CD4-positive, alpha-beta T cell (primary cell): Measurements from ENCODE around the gene AGAP1. TPM values are rescaled to one million over a fixed set of nuclear protein-coding genes. Genes with fewer than 3 reads are reported as not detected.

Experiments
- ATAC-seq: fragments of 200-7000 bp; cut with Tn5 transposase; one replicate; pipeline ENCODE4 v1.10.0; 2022; ENCODE audit warnings: mild to moderate bottlenecking; ENCODE audit not compliant: poor library complexity
- CTCF ChIA-PET: fragments of 350-600 bp; sonication (Branson Sonifier 250); formaldehyde crosslinking; loops from one replicate; lab custom pipeline; 2021; ENCODE audit warnings: antibody characterized with exemption, inconsistent platforms; lab: Charles Lee
- POLR2A ChIA-PET: fragments of 350-600 bp; sonication (Branson Sonifier 250); formaldehyde crosslinking; loops from one replicate; lab custom pipeline; 2021; ENCODE audit warnings: antibody characterized with exemption, inconsistent platforms; lab: Charles Lee
- DNase-seq, 14 experiments: peaks; one replicate each; pipeline ENCODE4 v3.0.0-alpha.2; 2013 to 2020; ENCODE audit warnings: mixed read lengths in 2 of 14
- H3K27ac ChIP-seq, 2 donors: one replicate each; pipeline versions ENCODE4 v1.5.1 to v1.7.0; 2013; ENCODE audit warnings: low read length in 2 of 2, low read depth in 1 of 2, mild to moderate bottlenecking in 1 of 2
- H3K27me3 ChIP-seq, 2 experiments: 1 replicate in 1 of 2; 2 replicates in 1 of 2; pipeline versions ENCODE4 v1.6.1 to v1.7.0; 2013; ENCODE audit warnings: low read length in 2 of 2, control low read depth in 1 of 2, mild to moderate bottlenecking in 1 of 2, moderate library complexity in 1 of 2; ENCODE audit not compliant: insufficient read depth in 2 of 2, control insufficient read depth in 1 of 2
- H3K36me3 ChIP-seq: one replicate; pipeline ENCODE4 v1.6.1; 2013; ENCODE audit warnings: low read length, control low read depth; ENCODE audit not compliant: insufficient read depth
- H3K4me1 ChIP-seq: one replicate; pipeline ENCODE4 v1.6.1; 2013; ENCODE audit warnings: low read length, control low read depth; ENCODE audit not compliant: insufficient read depth
- H3K4me3 ChIP-seq: one replicate; pipeline ENCODE4 v1.5.1; 2013; ENCODE audit warnings: mild to moderate bottlenecking, low read length, moderate library complexity
- H3K9me3 ChIP-seq, 2 experiments: 1 replicate in 1 of 2; 2 replicates in 1 of 2; pipeline versions ENCODE4 v1.6.1 to v1.7.0; 2013; ENCODE audit warnings: low read length in 2 of 2, mild to moderate bottlenecking in 2 of 2, control low read depth in 1 of 2, moderate library complexity in 1 of 2; ENCODE audit not compliant: control insufficient read depth in 1 of 2, insufficient read depth in 1 of 2
- H3K27ac Mint-ChIP-seq: one replicate; pipeline ENCODE4 v1.8.0; 2020; ENCODE audit warnings: mixed read lengths
- H3K27me3 Mint-ChIP-seq: one replicate; pipeline ENCODE4 v1.8.0; 2021; ENCODE audit warnings: mixed read lengths
- H3K36me3 Mint-ChIP-seq: one replicate; pipeline ENCODE4 v1.8.0; 2021; ENCODE audit warnings: low read depth, mixed read lengths
- H3K4me1 Mint-ChIP-seq: one replicate; pipeline ENCODE4 v1.8.0; 2021; ENCODE audit warnings: low read depth, mixed read lengths
- H3K4me3 Mint-ChIP-seq: one replicate; pipeline ENCODE4 v1.8.0; 2020; ENCODE audit warnings: mild to moderate bottlenecking, mixed read lengths
- H3K9me3 Mint-ChIP-seq: one replicate; pipeline ENCODE4 v1.8.0; 2020; ENCODE audit warnings: mixed read lengths
- intact Hi-C, 2 experiments: fragments of 100-400 bp; cut with DNase I in 1 of 2; cut with micrococcal nuclease in 1 of 2; formaldehyde crosslinking; loops; one replicate each; pipeline versions ENCODE4 v1.15.1 to v1.9.0; 2023 to 2025; cut with DNase I, micrococcal nuclease
- total RNA-seq, 174 experiments: library from RNA in 2 of 174; stranded (reverse) in 2 of 174; gene quantifications; one replicate each; pipeline ENCODE4 v1.2.3 and lab custom pipeline; 2021 to 2026
- TF ChIP-seq, protein P1 (sequence below): fragments of 200-600 bp; IDR thresholded peaks from one replicate; pipeline ENCODE4 v1.8.0; 2022; ENCODE audit warnings: antibody characterized with exemption, mild to moderate bottlenecking

AGAP1 gene
- total RNA-seq, 2 experiments from 2014 or later: 2.6 to 3.1 TPM

DNA sequence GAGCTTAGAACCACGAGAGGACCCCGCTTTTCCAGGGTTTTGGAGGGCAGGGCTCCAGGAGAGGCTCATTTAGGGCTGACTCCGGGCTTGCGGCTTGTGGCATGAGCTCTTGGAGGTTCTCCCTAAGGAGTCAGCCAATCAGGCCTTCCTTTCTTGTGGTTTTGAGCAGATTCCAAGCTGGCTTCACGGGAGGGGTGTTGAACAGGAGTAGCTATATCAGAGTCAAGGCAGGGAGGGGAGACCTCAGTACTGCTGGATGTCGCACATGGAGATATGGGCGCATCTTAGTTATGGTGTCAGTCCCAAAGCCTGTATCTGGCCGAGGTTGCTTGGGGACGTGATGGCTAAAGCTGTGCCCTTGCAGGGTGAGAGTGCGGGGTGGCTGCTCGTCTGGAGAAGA, 98.6 kb downstream of the AGAP1 start:
- peaks cover 13% of the 10 kb centered on the region for H3K27me3 Mint-ChIP-seq
- no peaks in the 10 kb centered on the region for H3K9me3 Mint-ChIP-seq
- no peaks in the 10 kb centered on the region for H3K36me3 Mint-ChIP-seq
- ATAC-seq (no peak), DNase-seq (no peak)
- intact Hi-C loops: loop anchor here in 1 of 2 experiments (10.0 kb wide), 1 partner anchor 152 kb away; no protein-coding TSS in a partner anchor
- ChIA-PET CTCF (no interaction called here), POLR2A (no interaction called here)
- Histone ChIP-seq H3K9me3 (peaks cover 0 to 4% of the 10 kb centered on the region in 2 experiments), H3K27ac (no peak overlapping the region), H3K4me3 (no peak overlapping the region), H3K36me3 (no peaks in the 10 kb centered on the region), H3K27me3 (peaks cover 0 to 2% of the 10 kb centered on the region in 2 experiments), H3K4me1 (no peaks in the 10 kb centered on the region)
- H3K4me3 Mint-ChIP-seq: no peak overlapping the region
- no peaks in the 10 kb centered on the region for H3K4me1 Mint-ChIP-seq
- no peak overlapping the region for H3K27ac Mint-ChIP-seq
- TF ChIP-seq, protein P1, sequence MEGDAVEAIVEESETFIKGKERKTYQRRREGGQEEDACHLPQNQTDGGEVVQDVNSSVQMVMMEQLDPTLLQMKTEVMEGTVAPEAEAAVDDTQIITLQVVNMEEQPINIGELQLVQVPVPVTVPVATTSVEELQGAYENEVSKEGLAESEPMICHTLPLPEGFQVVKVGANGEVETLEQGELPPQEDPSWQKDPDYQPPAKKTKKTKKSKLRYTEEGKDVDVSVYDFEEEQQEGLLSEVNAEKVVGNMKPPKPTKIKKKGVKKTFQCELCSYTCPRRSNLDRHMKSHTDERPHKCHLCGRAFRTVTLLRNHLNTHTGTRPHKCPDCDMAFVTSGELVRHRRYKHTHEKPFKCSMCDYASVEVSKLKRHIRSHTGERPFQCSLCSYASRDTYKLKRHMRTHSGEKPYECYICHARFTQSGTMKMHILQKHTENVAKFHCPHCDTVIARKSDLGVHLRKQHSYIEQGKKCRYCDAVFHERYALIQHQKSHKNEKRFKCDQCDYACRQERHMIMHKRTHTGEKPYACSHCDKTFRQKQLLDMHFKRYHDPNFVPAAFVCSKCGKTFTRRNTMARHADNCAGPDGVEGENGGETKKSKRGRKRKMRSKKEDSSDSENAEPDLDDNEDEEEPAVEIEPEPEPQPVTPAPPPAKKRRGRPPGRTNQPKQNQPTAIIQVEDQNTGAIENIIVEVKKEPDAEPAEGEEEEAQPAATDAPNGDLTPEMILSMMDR: no peak

DNA sequence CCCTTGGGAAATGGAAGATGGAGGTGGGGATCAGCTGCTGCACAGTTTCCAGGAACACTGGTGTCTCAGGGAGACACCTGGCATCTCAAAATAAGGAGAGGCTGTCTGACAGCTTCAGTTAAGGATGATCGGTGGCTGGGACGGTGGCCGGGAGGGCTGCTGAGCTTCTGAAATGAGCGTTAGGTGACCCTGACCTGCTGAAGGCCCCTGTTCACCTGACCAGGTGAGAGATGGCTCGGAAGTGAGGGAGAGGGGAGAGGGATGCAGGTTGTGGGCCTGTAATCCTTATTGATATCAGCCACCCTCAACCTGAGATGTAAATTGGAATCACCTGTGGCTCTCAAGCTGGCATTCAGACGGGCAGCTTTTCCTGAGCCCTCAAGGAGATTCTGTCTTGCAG, 99.0 kb downstream of the AGAP1 start:
- no peak overlapping the region for H3K27ac Mint-ChIP-seq
- CTCF ChIA-PET: no interaction called here
- TF ChIP-seq, protein P1: no peak
- Histone ChIP-seq H3K4me1 (no peaks in the 10 kb centered on the region), H3K27me3 (peaks cover 0 to 2% of the 10 kb centered on the region in 2 experiments), H3K36me3 (no peaks in the 10 kb centered on the region), H3K9me3 (peaks cover 0 to 7% of the 10 kb centered on the region in 2 experiments), H3K27ac (no peak overlapping the region), H3K4me3 (no peak overlapping the region)
- intact Hi-C loops: loop anchor here in 1 of 2 experiments (10.0 kb wide), 1 partner anchor 152 kb away; no protein-coding TSS in a partner anchor
- ATAC-seq (no peak), DNase-seq (no peak)
- H3K4me1 Mint-ChIP-seq: no peaks in the 10 kb centered on the region
- H3K9me3 Mint-ChIP-seq: no peaks in the 10 kb centered on the region
- H3K4me3 Mint-ChIP-seq: no peak overlapping the region
- POLR2A ChIA-PET: no interaction called here
- H3K27me3 Mint-ChIP-seq: peaks cover 13% of the 10 kb centered on the region
- H3K36me3 Mint-ChIP-seq: no peaks in the 10 kb centered on the region

DNA sequence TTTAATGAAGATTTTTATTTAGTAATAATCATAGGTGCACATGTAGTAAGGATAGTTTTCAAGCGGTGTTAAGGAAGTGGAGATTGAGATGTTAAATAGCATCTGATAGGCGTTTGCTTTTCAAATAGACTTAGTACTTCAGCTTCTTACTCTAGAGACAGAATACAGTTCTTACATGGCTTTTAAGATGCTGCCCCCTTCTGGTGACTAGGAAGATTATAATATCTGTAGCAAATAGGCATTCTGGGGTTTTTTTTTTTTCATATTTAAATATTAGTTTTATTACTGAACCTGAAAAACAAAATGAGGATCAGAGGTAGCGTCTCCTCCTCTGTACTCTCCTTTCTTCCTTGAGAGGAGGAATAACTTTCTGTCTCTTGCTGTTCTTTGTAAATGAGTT, 100.2 kb downstream of the AGAP1 start:
- Histone ChIP-seq H3K4me1 (no peaks in the 10 kb centered on the region), H3K4me3 (no peak overlapping the region), H3K27me3 (peaks cover 0 to 2% of the 10 kb centered on the region in 2 experiments), H3K27ac (no peak overlapping the region), H3K9me3 (peaks cover 0 to 10% of the 10 kb centered on the region in 2 experiments), H3K36me3 (no peaks in the 10 kb centered on the region)
- Mint-ChIP-seq H3K27ac (no peak overlapping the region), H3K4me1 (no peaks in the 10 kb centered on the region), H3K4me3 (no peak overlapping the region), H3K9me3 (no peaks in the 10 kb centered on the region), H3K36me3 (no peaks in the 10 kb centered on the region), H3K27me3 (peaks cover 13% of the 10 kb centered on the region)
- ATAC-seq (no peak), DNase-seq (peak in 3 of 14 experiments; percentile 46 to 64 (median 58))
- POLR2A ChIA-PET: no interaction called here
- CTCF ChIA-PET: interaction anchor here (0.7 kb wide), 1 partner anchor 970 kb away, joined by 3 read pairs; no protein-coding TSS in a partner anchor
- TF ChIP-seq, protein P1: peak; percentile 58
- intact Hi-C loops: loop anchor here (2.0 to 10.0 kb wide), 3 partner anchors 151 to 1043 kb away; no protein-coding TSS in a partner anchor
